DOHH2 (cell line): ENCODE results near the gene MS4A18.

ENCODE experiments used
- H3F3A ChIP-seq: fragments of 200-600 bp; sonication (generic), shearing (Covaris generic); 2 replicates; pipeline ENCODE4 v1.6.0; 2016; ENCODE audit warnings: antibody characterized with exemption, mild to moderate bottlenecking; ENCODE audit not compliant: control insufficient read depth, insufficient read depth
- H3K27ac ChIP-seq: fragments of 200-600 bp; sonication (generic); 2 replicates; pipeline ENCODE4 v1.5.1; 2014; ENCODE audit warnings: low read depth, mild to moderate bottlenecking, low read length, moderate library complexity
- H3K27me3 ChIP-seq: fragments of 200-600 bp; sonication (generic); 2 replicates; pipeline ENCODE4 v1.6.1; 2014; ENCODE audit warnings: mild to moderate bottlenecking, low read length, mixed read lengths; ENCODE audit not compliant: control insufficient read depth
- H3K36me3 ChIP-seq: fragments of 200-600 bp; sonication (generic); 2 replicates; pipeline ENCODE4 v1.6.1; 2014; ENCODE audit warnings: mild to moderate bottlenecking, low read length, moderate library complexity, mixed read lengths; ENCODE audit not compliant: control insufficient read depth
- H3K4me1 ChIP-seq: fragments of 200-600 bp; sonication (generic); 2 replicates; pipeline ENCODE4 v1.6.1; 2014; ENCODE audit warnings: mild to moderate bottlenecking, low read length, mixed read lengths; ENCODE audit not compliant: control insufficient read depth
- H3K4me2 ChIP-seq: fragments of 200-600 bp; sonication (generic); 2 replicates; pipeline ENCODE4 v1.6.0; 2014; ENCODE audit warnings: mild to moderate bottlenecking, low read length, moderate library complexity
- H3K4me3 ChIP-seq: fragments of 200-600 bp; sonication (generic); 2 replicates; pipeline ENCODE4 v1.5.1; 2014; ENCODE audit warnings: mild to moderate bottlenecking, low read length, mixed read lengths
- H3K79me2 ChIP-seq: fragments of 200-600 bp; sonication (generic); 2 replicates; pipeline ENCODE4 v1.6.1; 2014; ENCODE audit warnings: mild to moderate bottlenecking, low read length, mixed read lengths; ENCODE audit not compliant: control insufficient read depth
- H3K9me2 ChIP-seq: fragments of 200-600 bp; sonication (generic); replicated peaks from 2 replicates; pipeline ENCODE4 v1.6.1; 2014; ENCODE audit warnings: mild to moderate bottlenecking, low read length, mixed read lengths; ENCODE audit not compliant: control insufficient read depth
- H3K9me3 ChIP-seq: fragments of 200-600 bp; sonication (generic); 2 replicates; pipeline ENCODE4 v1.6.1; 2014; ENCODE audit warnings: antibody characterized with exemption, low read length, mixed read lengths; ENCODE audit not compliant: control insufficient read depth, insufficient read depth
- H4K20me1 ChIP-seq: fragments of 200-600 bp; sonication (generic); 2 replicates; pipeline ENCODE4 v1.6.0; 2014; ENCODE audit warnings: low read depth, mild to moderate bottlenecking, antibody characterized with exemption, low read length, moderate library complexity; ENCODE audit not compliant: control insufficient read depth, insufficient read depth
- CTCF ChIP-seq: fragments of 200-600 bp; sonication (generic); IDR thresholded peaks from one replicate; pipeline ENCODE4 v1.5.1; 2014; ENCODE audit warnings: antibody characterized with exemption, mild to moderate bottlenecking, low read depth, low read length; ENCODE audit not compliant: poor library complexity, severe bottlenecking
- EZH2phosphoT487 ChIP-seq: fragments of 200-600 bp; sonication (generic); IDR thresholded peaks from 2 replicates; pipeline ENCODE4 v1.6.1; 2017; ENCODE audit warnings: borderline replicate concordance, mild to moderate bottlenecking, antibody characterized with exemption, low read length, moderate library complexity, mixed read lengths

MS4A18 gene

GRCh38 chr11:60699936-60700335 is 24.6 kb upstream of the MS4A18 start:
- Histone ChIP-seq H4K20me1 (no peaks in the 10 kb centered on the region), H3K27me3 (peaks cover 8% of the 10 kb centered on the region; the same call in 1 of the 2 replicates), H3K27ac (no peak overlapping the region), H3K4me2 (no peak overlapping the region), H3K36me3 (no peaks in the 10 kb centered on the region), H3K79me2 (no peaks in the 10 kb centered on the region), H3K9me3 (no peaks in the 10 kb centered on the region), H3K4me1 (no peaks in the 10 kb centered on the region), H3K4me3 (no peak overlapping the region), H3K9me2 (no peaks in the 10 kb centered on the region), H3F3A (no peaks in the 10 kb centered on the region)
- no peak for TF ChIP-seq CTCF
- TF ChIP-seq EZH2phosphoT487 = no peak

- Histone ChIP-seq H3K4me1 (no peaks in the 10 kb centered on the region), H3K36me3 (no peaks in the 10 kb centered on the region), H3F3A (no peaks in the 10 kb centered on the region), H3K4me3 (no peak overlapping the region), H3K9me3 (no peaks in the 10 kb centered on the region), H4K20me1 (no peaks in the 10 kb centered on the region), H3K4me2 (no peak overlapping the region), H3K27ac (no peak overlapping the region), H3K79me2 (no peaks in the 10 kb centered on the region), H3K27me3 (peaks cover 8% of the 10 kb centered on the region; the same call in 1 of the 2 replicates), H3K9me2 (no peaks in the 10 kb centered on the region)
- no peak for TF ChIP-seq EZH2phosphoT487
- TF ChIP-seq CTCF = peak; percentile 64
Observed at GRCh38 chr11:60700689-60701468, 23.6 kb upstream of the MS4A18 start.

GRCh38 chr11:60701469-60701818 is 23.1 kb upstream of the MS4A18 start:
- H3K36me3 ChIP-seq = no peaks in the 10 kb centered on the region
- peaks cover 8% of the 10 kb centered on the region; the same call in 1 of the 2 replicates for H3K27me3 ChIP-seq
- no peaks in the 10 kb centered on the region for H3K4me1 ChIP-seq
- no peaks in the 10 kb centered on the region for H3K79me2 ChIP-seq
- H3K9me3 ChIP-seq = no peaks in the 10 kb centered on the region
- H3F3A ChIP-seq = no peaks in the 10 kb centered on the region
- H3K4me2 ChIP-seq = no peak overlapping the region
- no peaks in the 10 kb centered on the region for H4K20me1 ChIP-seq
- no peak overlapping the region for H3K4me3 ChIP-seq
- H3K9me2 ChIP-seq = no peaks in the 10 kb centered on the region
- no peak overlapping the region for H3K27ac ChIP-seq
- TF ChIP-seq CTCF (no peak), EZH2phosphoT487 (no peak)
